H9 (cell line): ENCODE measurements around the gene SYNE2. TPM values are rescaled to one million over a fixed set of nuclear protein-coding genes. Genes with fewer than 3 reads are reported as not detected.

Experiments
- DNase-seq: peaks from one replicate; pipeline ENCODE4 v3.0.0-alpha.2; 2017
- H2AFZ ChIP-seq: one replicate; pipeline ENCODE4 v1.6.1; 2013; ENCODE audit warnings: mild to moderate bottlenecking, low read length, control low read depth, moderate library complexity
- H2AK5ac ChIP-seq: 2 replicates; pipeline ENCODE4 v1.6.1; 2013; ENCODE audit warnings: low read length, control low read depth, mixed read lengths; ENCODE audit not compliant: insufficient read length
- H2BK120ac ChIP-seq: one replicate; pipeline ENCODE4 v1.6.1; 2013; ENCODE audit warnings: low read depth, mild to moderate bottlenecking, low read length, control low read depth, inconsistent platforms; ENCODE audit not compliant: poor library complexity, severe bottlenecking
- H2BK12ac ChIP-seq: 2 replicates; pipeline ENCODE4 v1.6.1; 2013; ENCODE audit warnings: low read length, control low read depth, mixed read lengths, low read depth; ENCODE audit not compliant: insufficient read length
- H2BK15ac ChIP-seq: 2 replicates; pipeline ENCODE4 v1.6.1; 2013; ENCODE audit warnings: low read depth, low read length, control low read depth
- H2BK20ac ChIP-seq: one replicate; pipeline ENCODE4 v1.6.1; 2013; ENCODE audit warnings: low read depth, mild to moderate bottlenecking, low read length, control low read depth, inconsistent platforms; ENCODE audit not compliant: poor library complexity, severe bottlenecking
- H2BK5ac ChIP-seq: 2 replicates; pipeline ENCODE4 v1.6.1; 2013; ENCODE audit warnings: low read length, control low read depth, mixed read lengths; ENCODE audit not compliant: insufficient read length
- H3K14ac ChIP-seq: 2 replicates; pipeline ENCODE4 v1.6.1; 2013; ENCODE audit warnings: low read length, control low read depth; ENCODE audit not compliant: insufficient read depth
- H3K18ac ChIP-seq: 2 replicates; pipeline ENCODE4 v1.6.1; 2013; ENCODE audit warnings: low read depth, mild to moderate bottlenecking, mixed read lengths, low read length, control low read depth; ENCODE audit not compliant: insufficient read length
- H3K23ac ChIP-seq: 2 replicates; pipeline ENCODE4 v1.6.1; 2013; ENCODE audit warnings: low read length, control low read depth, mixed read lengths, low read depth; ENCODE audit not compliant: insufficient read length
- H3K23me2 ChIP-seq: 2 replicates; pipeline ENCODE4 v1.6.1; 2013; ENCODE audit warnings: low read depth, mild to moderate bottlenecking, mixed read lengths, low read length, control low read depth; ENCODE audit not compliant: insufficient read length, poor library complexity, severe bottlenecking
- H3K27ac ChIP-seq: 2 replicates; pipeline ENCODE4 v1.5.1; 2013; ENCODE audit warnings: low read length, control low read depth, mixed read lengths, low read depth; ENCODE audit not compliant: insufficient read length
- H3K27me3 ChIP-seq: 2 replicates; pipeline ENCODE4 v1.6.1; 2013; ENCODE audit warnings: low read length, control low read depth, inconsistent platforms; ENCODE audit not compliant: insufficient read depth
- H3K4ac ChIP-seq: 2 replicates; pipeline ENCODE4 v1.6.1; 2013; ENCODE audit warnings: low read depth, mild to moderate bottlenecking, control low read depth, inconsistent platforms, low read length, moderate library complexity
- H3K4me1 ChIP-seq: 2 replicates; pipeline ENCODE4 v1.6.1; 2013; ENCODE audit warnings: low read length, control low read depth, inconsistent platforms; ENCODE audit not compliant: insufficient read depth
- H3K4me2 ChIP-seq: 2 replicates; pipeline ENCODE4 v1.6.1; 2013; ENCODE audit warnings: low read length, control low read depth, mixed read lengths; ENCODE audit not compliant: insufficient read length, insufficient read depth
- H3K56ac ChIP-seq: 2 replicates; pipeline ENCODE4 v1.6.1; 2013; ENCODE audit warnings: low read depth, mild to moderate bottlenecking, mixed read lengths, low read length, control low read depth; ENCODE audit not compliant: insufficient read length
- H3K79me1 ChIP-seq: 2 replicates; pipeline ENCODE4 v1.6.1; 2013; ENCODE audit warnings: low read depth, mild to moderate bottlenecking, moderate library complexity, low read length, control low read depth, inconsistent platforms; ENCODE audit not compliant: insufficient read depth, poor library complexity, severe bottlenecking
- H3K79me2 ChIP-seq: 2 replicates; pipeline ENCODE4 v1.6.1; 2013; ENCODE audit warnings: low read length, control low read depth, inconsistent platforms; ENCODE audit not compliant: insufficient read depth
- H3K9ac ChIP-seq: 2 replicates; pipeline ENCODE4 v1.6.1; 2013; ENCODE audit warnings: low read length, control low read depth, mixed read lengths; ENCODE audit not compliant: insufficient read length; ENCODE audit errors: extremely low read depth
- H3K9me3 ChIP-seq: one replicate; pipeline ENCODE4 v1.6.1; 2013; ENCODE audit warnings: low read depth, low read length, inconsistent platforms; ENCODE audit not compliant: control insufficient read depth
- H3T11ph ChIP-seq: one replicate; pipeline ENCODE4 v1.6.1; 2013; ENCODE audit warnings: mild to moderate bottlenecking, low read length, control low read depth, inconsistent platforms
- H4K20me1 ChIP-seq: one replicate; pipeline ENCODE4 v1.6.1; 2013; ENCODE audit not compliant: control insufficient read depth, insufficient read length, insufficient read depth
- H4K5ac ChIP-seq: 2 replicates; pipeline ENCODE4 v1.6.1; 2013; ENCODE audit warnings: low read depth, mild to moderate bottlenecking, mixed read lengths, low read length, control low read depth; ENCODE audit not compliant: insufficient read length
- H4K8ac ChIP-seq: replicated peaks from 2 replicates; pipeline ENCODE4 v1.6.1; 2013; ENCODE audit warnings: low read length, control low read depth, mixed read lengths, low read depth; ENCODE audit not compliant: insufficient read length
- H4K91ac ChIP-seq: 2 replicates; pipeline ENCODE4 v1.6.1; 2013; ENCODE audit warnings: low read depth, mild to moderate bottlenecking, moderate library complexity, mixed read lengths, low read length, control low read depth; ENCODE audit not compliant: insufficient read length
- H3K27ac Mint-ChIP-seq, 3 experiments: 2 replicates in 2 of 3; 3 replicates in 1 of 3; pipeline ENCODE4 v1.8.0; 2020 to 2021; ENCODE audit warnings: mixed read lengths in 3 of 3, mild to moderate bottlenecking in 1 of 3, moderate library complexity in 1 of 3
- H3K27me3 Mint-ChIP-seq: 2 replicates; pipeline ENCODE4 v1.8.0; 2021; ENCODE audit warnings: low read depth, mild to moderate bottlenecking, moderate library complexity, mixed read lengths
- H3K36me3 Mint-ChIP-seq, 3 experiments: 2 replicates in 2 of 3; 3 replicates in 1 of 3; pipeline ENCODE4 v1.8.0; 2020 to 2021; ENCODE audit warnings: low read depth in 3 of 3, mixed read lengths in 3 of 3; ENCODE audit not compliant: insufficient read depth in 1 of 3
- H3K4me1 Mint-ChIP-seq, 2 experiments: 2 replicates each; pipeline ENCODE4 v1.8.0; 2020; ENCODE audit warnings: mixed read lengths in 2 of 2
- H3K4me3 Mint-ChIP-seq, 2 experiments: 2 replicates in 1 of 2; 3 replicates in 1 of 2; pipeline ENCODE4 v1.8.0; 2020 to 2021; ENCODE audit warnings: mild to moderate bottlenecking in 2 of 2, mixed read lengths in 2 of 2, moderate library complexity in 1 of 2
- H3K9me3 Mint-ChIP-seq, 2 experiments: 2 replicates in 1 of 2; 3 replicates in 1 of 2; pipeline ENCODE4 v1.8.0; 2020; ENCODE audit warnings: mild to moderate bottlenecking in 2 of 2, mixed read lengths in 2 of 2, moderate library complexity in 1 of 2
- WGBS: extraction: QIAGEN DNeasy Blood & Tissue Kit; methylation state at CpG from one replicate; pipeline ENCODE4 v1.1.7; 2013; ENCODE audit warnings: missing lambda C conversion rate, low lambda C conversion rate, mixed read lengths; ENCODE audit not compliant: insufficient read length; ENCODE audit errors: extremely low coverage; 5-methylcytosine and 5-hydroxymethylcytosine counted together
- total RNA-seq: library from RNA; stranded (reverse); gene quantifications from 2 replicates; pipeline ENCODE4 v1.2.1, GENCODE V29; 2021
- TF ChIP-seq, protein P1 (sequence below): fragments of 200-600 bp; sonication (generic); conservative IDR thresholded peaks from 3 replicates; pipeline ENCODE4 v1.8.0; 2021; ENCODE audit warnings: antibody characterized with exemption, mild to moderate bottlenecking

The SYNE2 gene
- total RNA-seq, 1 experiment from 2014 or later, result 43.3 TPM

GRCh38 chr14:64012720-64013119, 159.9 kb downstream of the SYNE2 start:
- Histone ChIP-seq H2AK5ac (no peak overlapping the region), H3K9me3 (no peaks in the 10 kb centered on the region), H2BK20ac (no peak overlapping the region), H2BK12ac (no peak overlapping the region), H3K23ac (no peak overlapping the region), H4K91ac (no peak overlapping the region), H3K27ac (no peak overlapping the region), H3T11ph (no peak overlapping the region), H3K56ac (no peak overlapping the region), H3K9ac (no peak overlapping the region), H4K5ac (no peak overlapping the region), H3K14ac (no peak overlapping the region), H3K23me2 (no peaks in the 10 kb centered on the region), H2BK120ac (no peak overlapping the region), H3K4me1 (no peaks in the 10 kb centered on the region), H2BK15ac (no peak overlapping the region), H3K4ac (no peak overlapping the region), H4K20me1 (no peaks in the 10 kb centered on the region), H3K79me1 (no peaks in the 10 kb centered on the region), H2BK5ac (no peak overlapping the region), H3K79me2 (no peaks in the 10 kb centered on the region), H3K18ac (no peak overlapping the region), H3K27me3 (no peaks in the 10 kb centered on the region), H2AFZ (no peak overlapping the region), H4K8ac (no peak overlapping the region), H3K4me2 (no peak overlapping the region)
- no peak overlapping the region for H3K4me3 Mint-ChIP-seq
- H3K36me3 Mint-ChIP-seq, result peaks cover 5 to 12% (median 8%) of the 10 kb centered on the region in 3 experiments; a peak in 5 of 7 replicates
- DNase-seq, result no peak
- no peaks in the 10 kb centered on the region for H3K4me1 Mint-ChIP-seq
- no CpG with 5 or more reads among the region's 1 CpG for WGBS
- H3K27me3 Mint-ChIP-seq, result no peaks in the 10 kb centered on the region
- TF ChIP-seq, protein P1, sequence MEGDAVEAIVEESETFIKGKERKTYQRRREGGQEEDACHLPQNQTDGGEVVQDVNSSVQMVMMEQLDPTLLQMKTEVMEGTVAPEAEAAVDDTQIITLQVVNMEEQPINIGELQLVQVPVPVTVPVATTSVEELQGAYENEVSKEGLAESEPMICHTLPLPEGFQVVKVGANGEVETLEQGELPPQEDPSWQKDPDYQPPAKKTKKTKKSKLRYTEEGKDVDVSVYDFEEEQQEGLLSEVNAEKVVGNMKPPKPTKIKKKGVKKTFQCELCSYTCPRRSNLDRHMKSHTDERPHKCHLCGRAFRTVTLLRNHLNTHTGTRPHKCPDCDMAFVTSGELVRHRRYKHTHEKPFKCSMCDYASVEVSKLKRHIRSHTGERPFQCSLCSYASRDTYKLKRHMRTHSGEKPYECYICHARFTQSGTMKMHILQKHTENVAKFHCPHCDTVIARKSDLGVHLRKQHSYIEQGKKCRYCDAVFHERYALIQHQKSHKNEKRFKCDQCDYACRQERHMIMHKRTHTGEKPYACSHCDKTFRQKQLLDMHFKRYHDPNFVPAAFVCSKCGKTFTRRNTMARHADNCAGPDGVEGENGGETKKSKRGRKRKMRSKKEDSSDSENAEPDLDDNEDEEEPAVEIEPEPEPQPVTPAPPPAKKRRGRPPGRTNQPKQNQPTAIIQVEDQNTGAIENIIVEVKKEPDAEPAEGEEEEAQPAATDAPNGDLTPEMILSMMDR, result no peak
- H3K27ac Mint-ChIP-seq, result no peak overlapping the region
- H3K9me3 Mint-ChIP-seq, result peaks cover 0 to 4% of the 10 kb centered on the region in 2 experiments; a peak in 2 of 5 replicates
